HEK293T (cell line): ENCODE measurements around the gene EIF3J.

Source experiments
- CTBP1 ChIP-seq: fragments of 450-650 bp; IDR thresholded peaks from 2 replicates; pipeline ENCODE4 v1.6.1; 2016; ENCODE audit warnings: borderline replicate concordance
- ELF4 ChIP-seq: fragments of 450-650 bp; IDR thresholded peaks from 2 replicates; pipeline ENCODE4 v1.6.1; 2017; ENCODE audit warnings: antibody characterized with exemption
- FOXK2 ChIP-seq: fragments of 450-650 bp; IDR thresholded peaks from 2 replicates; pipeline ENCODE4 v1.6.1; 2016; ENCODE audit warnings: mild to moderate bottlenecking
- L3MBTL2 ChIP-seq: fragments of 450-650 bp; conservative IDR thresholded peaks from 2 replicates; pipeline ENCODE4 v1.6.1; 2016; ENCODE audit warnings: mild to moderate bottlenecking
- NFRKB ChIP-seq: fragments of 450-650 bp; IDR thresholded peaks from 2 replicates; pipeline ENCODE4 v1.6.1; 2016; ENCODE audit warnings: mild to moderate bottlenecking, moderate library complexity
- SUZ12 ChIP-seq: fragments of 450-650 bp; IDR thresholded peaks from 2 replicates; pipeline ENCODE4 v1.6.1; 2016; ENCODE audit warnings: mild to moderate bottlenecking
- TARDBP ChIP-seq: fragments of 450-650 bp; IDR thresholded peaks from 2 replicates; pipeline ENCODE4 v1.6.1; 2016
- ZNF384 ChIP-seq: fragments of 450-650 bp; IDR thresholded peaks from 2 replicates; pipeline ENCODE4 v1.6.1; 2016
- TF ChIP-seq, protein P1 (sequence below): fragments of 450-650 bp; IDR thresholded peaks from 2 replicates; pipeline ENCODE4 v1.6.1; 2016

- TF ChIP-seq ZNF384, result no peak
- no peak for TF ChIP-seq SUZ12
- TF ChIP-seq FOXK2, result no peak
- TF ChIP-seq L3MBTL2, result no peak
- TF ChIP-seq TARDBP, result no peak
- TF ChIP-seq ELF4, result no peak
- TF ChIP-seq, protein P1, sequence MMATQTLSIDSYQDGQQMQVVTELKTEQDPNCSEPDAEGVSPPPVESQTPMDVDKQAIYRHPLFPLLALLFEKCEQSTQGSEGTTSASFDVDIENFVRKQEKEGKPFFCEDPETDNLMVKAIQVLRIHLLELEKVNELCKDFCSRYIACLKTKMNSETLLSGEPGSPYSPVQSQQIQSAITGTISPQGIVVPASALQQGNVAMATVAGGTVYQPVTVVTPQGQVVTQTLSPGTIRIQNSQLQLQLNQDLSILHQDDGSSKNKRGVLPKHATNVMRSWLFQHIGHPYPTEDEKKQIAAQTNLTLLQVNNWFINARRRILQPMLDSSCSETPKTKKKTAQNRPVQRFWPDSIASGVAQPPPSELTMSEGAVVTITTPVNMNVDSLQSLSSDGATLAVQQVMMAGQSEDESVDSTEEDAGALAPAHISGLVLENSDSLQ, result no peak
- TF ChIP-seq CTBP1, result no peak
- no peak for TF ChIP-seq NFRKB
Measured at GRCh38 chr15:44595656-44596510, 58.9 kb downstream of the EIF3J start.
